PC-3 (cell line): ENCODE measurements around the gene HTR5A. TPM values are rescaled to one million over a fixed set of nuclear protein-coding genes. Genes with fewer than 3 reads are reported as not detected.
"Not testable (repeated sequence)": the region's sequence is repeated elsewhere in the genome, so short reads cannot be mapped to it uniquely, and the experiment has no call there.

Experiments
- ATAC-seq: fragments of 200-7000 bp; cut with Tn5 transposase; 2 replicates; pipeline ENCODE4 v1.9.1; 2020; ENCODE audit warnings: mild to moderate bottlenecking, moderate library complexity
- BruUV-seq: library from RNA; stranded (reverse); fragments of 400-500 nt; replicated peaks from 2 replicates; lab custom pipeline; 2021; lab: Mats Ljungman, UMichigan
- CTCF ChIA-PET: fragments of 300-600 bp; sonication (Branson Sonifier 250); formaldehyde crosslinking; loops from one replicate; lab custom pipeline; 2022; ENCODE audit warnings: antibody characterized with exemption; lab: Charles Lee
- POLR2A ChIA-PET: fragments of 300-600 bp; sonication (Branson Sonifier 250); formaldehyde crosslinking; loops from one replicate; lab custom pipeline; 2022; ENCODE audit warnings: antibody characterized with exemption; ENCODE audit not compliant: unreplicated experiment; lab: Charles Lee
- DNase-seq: peaks from one replicate; pipeline ENCODE4 v3.0.0-alpha.2; 2015
- H2AFZ ChIP-seq: fragments of 300-600 bp; sonication (generic); 2 replicates; pipeline ENCODE4 v1.6.0; 2016; ENCODE audit warnings: antibody characterized with exemption, low read length
- H3F3A ChIP-seq: fragments of 300-600 bp; sonication (generic); one replicate; pipeline ENCODE4 v1.6.0; 2017; ENCODE audit warnings: antibody characterized with exemption, low read length, control low read depth, mild to moderate bottlenecking; ENCODE audit not compliant: unreplicated experiment
- H3K27ac ChIP-seq: fragments of 300-600 bp; sonication (generic); 2 replicates; pipeline ENCODE4 v1.5.1; 2016; ENCODE audit warnings: mild to moderate bottlenecking, low read length
- H3K27me3 ChIP-seq: fragments of 300-600 bp; sonication (generic); 2 replicates; pipeline ENCODE4 v1.6.1; 2016; ENCODE audit warnings: low read length, mixed read lengths
- H3K36me3 ChIP-seq: fragments of 300-600 bp; sonication (generic); 2 replicates; pipeline ENCODE4 v1.6.1; 2016; ENCODE audit warnings: low read depth, mixed run types, low read length, mixed read lengths
- H3K4me1 ChIP-seq: fragments of 300-600 bp; sonication (generic); 2 replicates; pipeline ENCODE4 v1.5.1; 2016; ENCODE audit warnings: low read length; ENCODE audit not compliant: insufficient read depth
- H3K4me2 ChIP-seq: fragments of 300-600 bp; sonication (generic); 2 replicates; pipeline ENCODE4 v1.6.0; 2016; ENCODE audit warnings: low read length
- H3K4me3 ChIP-seq: fragments of 300-600 bp; sonication (generic); 2 replicates; pipeline ENCODE4 v1.5.1; 2016; ENCODE audit warnings: mild to moderate bottlenecking, low read length, mixed read lengths
- H3K79me2 ChIP-seq: fragments of 300-600 bp; sonication (generic); 2 replicates; pipeline ENCODE4 v1.6.1; 2017; ENCODE audit warnings: low read length, mixed read lengths
- H3K9ac ChIP-seq: fragments of 300-600 bp; sonication (generic); 2 replicates; pipeline ENCODE4 v1.6.0; 2016; ENCODE audit warnings: mild to moderate bottlenecking, low read length
- H3K9me2 ChIP-seq: fragments of 300-600 bp; sonication (generic); replicated peaks from 2 replicates; pipeline ENCODE4 v1.6.1; 2016; ENCODE audit warnings: mixed run types, low read length, mixed read lengths
- H3K9me3 ChIP-seq: fragments of 300-600 bp; sonication (generic); 2 replicates; pipeline ENCODE4 v1.6.1; 2016; ENCODE audit warnings: low read length, mixed read lengths
- H4K20me1 ChIP-seq: fragments of 300-600 bp; sonication (generic); 2 replicates; pipeline ENCODE4 v1.6.1; 2016; ENCODE audit warnings: low read length, mixed read lengths
- CTCF ChIP-seq: fragments of 300-600 bp; sonication (generic); conservative IDR thresholded peaks from 2 replicates; pipeline ENCODE4 v1.5.1; 2017; ENCODE audit warnings: antibody characterized with exemption, low read depth, mild to moderate bottlenecking, low read length
- EZH2 ChIP-seq: fragments of 300-600 bp; sonication (generic); IDR thresholded peaks from one replicate; pipeline ENCODE4 v1.6.1; 2017; ENCODE audit warnings: antibody characterized with exemption, mild to moderate bottlenecking, low read length; ENCODE audit not compliant: unreplicated experiment
- EZH2phosphoT487 ChIP-seq: fragments of 300-600 bp; sonication (generic); IDR thresholded peaks from 2 replicates; pipeline ENCODE4 v1.6.1; 2018; ENCODE audit warnings: mild to moderate bottlenecking, antibody characterized with exemption, low read length, borderline replicate concordance
- intact Hi-C: fragments of 100-400 bp; cut with micrococcal nuclease; formaldehyde crosslinking; loops from 2 replicates; pipeline ENCODE4 v1.9.0; 2023
- total RNA-seq: library from RNA; depleted of rRNA; stranded (reverse); fragments of >200 nt; gene quantifications from 2 replicates; pipeline ENCODE4 v1.2.3, GENCODE V29; 2014

HTR5A gene
- total RNA-seq, 1 experiment from 2014 or later: not detected

DNA sequence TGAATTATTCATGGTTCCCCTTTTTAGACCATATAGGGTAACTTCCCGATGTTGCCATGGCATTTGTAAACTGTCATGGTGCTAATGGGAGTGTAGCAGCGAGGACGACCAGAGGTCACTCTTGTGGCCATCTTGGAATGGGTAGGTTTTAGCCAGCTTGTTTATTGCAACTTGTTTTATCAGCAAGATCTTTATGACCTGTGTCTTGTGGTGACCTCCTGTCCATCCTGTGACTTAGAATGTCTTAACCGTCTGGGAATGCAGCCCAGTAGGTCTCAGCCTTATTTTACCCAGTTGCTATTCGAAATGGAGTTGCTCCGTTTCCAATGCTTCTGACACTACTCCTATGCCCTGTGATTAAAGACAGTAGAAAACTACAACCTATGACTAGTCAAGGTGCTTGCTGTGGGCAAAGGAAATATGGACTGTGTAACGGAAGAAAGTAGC, 48.4 kb upstream of the HTR5A start:
- H3K4me1 ChIP-seq: no peaks in the 10 kb centered on the region
- no peaks in the 10 kb centered on the region for H3K79me2 ChIP-seq
- 0 out of 2 replicates have a peak, but pooled peaks cover 11% of the 10 kb centered on the region for H3K27me3 ChIP-seq
- no peaks in the 10 kb centered on the region for H3K9me3 ChIP-seq
- ATAC-seq: no peak
- DNase-seq: no peak
- TF ChIP-seq EZH2phosphoT487: no peak
- no peak overlapping the region for H3K4me2 ChIP-seq
- no peak overlapping the region for H3K9ac ChIP-seq
- intact Hi-C loops: no loop called here
- H3K9me2 ChIP-seq: no peaks in the 10 kb centered on the region
- CTCF ChIA-PET: no interaction called here
- H2AFZ ChIP-seq: no peak overlapping the region
- no peaks in the 10 kb centered on the region for H3K36me3 ChIP-seq
- H3K4me3 ChIP-seq: no peak overlapping the region
- POLR2A ChIA-PET: no interaction called here
- no peak overlapping the region for H3K27ac ChIP-seq
- BruUV-seq: no TSS peak
- H3F3A ChIP-seq: no peaks in the 10 kb centered on the region
- no peaks in the 10 kb centered on the region for H4K20me1 ChIP-seq

DNA sequence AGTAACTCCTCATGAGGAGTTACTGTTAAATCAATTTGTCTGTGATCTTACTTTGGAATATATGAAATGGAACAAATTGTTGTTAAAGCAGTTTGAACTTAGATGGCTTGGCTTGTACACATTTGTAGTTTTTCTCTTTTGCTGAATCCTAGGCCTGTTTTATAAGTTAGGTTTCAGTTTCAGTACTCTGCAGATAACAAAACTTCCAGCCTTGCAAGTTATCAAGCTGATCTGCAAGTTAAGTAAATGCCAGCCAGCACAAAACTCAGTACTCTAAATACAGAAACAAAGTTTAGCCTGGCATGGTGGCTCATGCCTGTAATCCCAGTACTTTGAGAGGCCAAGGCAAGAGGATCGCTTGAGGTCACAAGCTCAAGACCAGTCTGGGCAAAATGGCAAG, 42.2 kb upstream of the HTR5A start:
- no peaks in the 10 kb centered on the region for H4K20me1 ChIP-seq
- ATAC-seq: no peak
- H3K79me2 ChIP-seq: no peaks in the 10 kb centered on the region
- H3K9me2 ChIP-seq: no peaks in the 10 kb centered on the region
- no peak overlapping the region for H3K9ac ChIP-seq
- H3K4me2 ChIP-seq: no peak overlapping the region
- no TSS peak for BruUV-seq
- H3K36me3 ChIP-seq: no peaks in the 10 kb centered on the region
- no peaks in the 10 kb centered on the region for H3K4me1 ChIP-seq
- DNase-seq: no peak
- H3F3A ChIP-seq: no peaks in the 10 kb centered on the region
- H3K27ac ChIP-seq: no peak overlapping the region
- ChIA-PET CTCF (no interaction called here), POLR2A (no interaction called here)
- peaks cover 18% of the 10 kb centered on the region; the same call in 1 of the 2 replicates for H3K27me3 ChIP-seq
- H3K9me3 ChIP-seq: no peaks in the 10 kb centered on the region
- no peak overlapping the region for H3K4me3 ChIP-seq
- TF ChIP-seq EZH2phosphoT487 (no peak), CTCF (no peak), EZH2 (no peak)
- intact Hi-C loops: no loop called here
- no peak overlapping the region for H2AFZ ChIP-seq

DNA sequence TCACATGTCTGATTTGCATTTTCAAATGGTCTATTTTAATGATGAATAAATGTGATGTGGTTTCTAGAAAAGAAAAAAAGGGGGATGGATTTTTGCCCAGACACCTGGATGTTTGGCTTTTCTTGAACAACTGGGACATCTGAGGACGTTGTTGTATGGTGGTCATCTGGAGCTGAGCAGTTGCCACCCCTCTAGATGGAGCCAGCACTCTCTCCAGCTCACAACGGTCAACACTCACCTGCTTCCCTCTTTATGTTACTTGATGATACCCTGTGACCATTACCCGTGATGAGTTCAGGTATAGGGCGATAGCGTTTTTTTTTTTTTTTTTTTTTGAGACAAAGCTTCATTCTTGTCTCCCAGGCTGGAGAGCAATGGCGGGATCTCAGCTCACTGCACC, 37.1 kb upstream of the HTR5A start:
- ATAC-seq (no peak), DNase-seq (peak; percentile 6)
- BruUV-seq: no TSS peak
- Histone ChIP-seq H3K27me3 (peaks cover 17% of the 10 kb centered on the region; the same call in 1 of the 2 replicates), H4K20me1 (no peaks in the 10 kb centered on the region), H3K4me1 (no peaks in the 10 kb centered on the region), H3K4me2 (no peak overlapping the region), H3K79me2 (no peaks in the 10 kb centered on the region), H3K27ac (no peak overlapping the region), H3K9me3 (no peaks in the 10 kb centered on the region), H3K9me2 (no peaks in the 10 kb centered on the region), H3K36me3 (no peaks in the 10 kb centered on the region), H2AFZ (no peak overlapping the region), H3K4me3 (no peak overlapping the region), H3F3A (no peaks in the 10 kb centered on the region), H3K9ac (no peak overlapping the region)
- POLR2A ChIA-PET: no interaction called here
- intact Hi-C loops: no loop called here
- CTCF ChIA-PET: no interaction called here
- TF ChIP-seq EZH2phosphoT487: no peak
- TF ChIP-seq CTCF: 0 out of 2 replicates have a peak, but pooled peaks have one; percentile 13
- TF ChIP-seq EZH2: no peak

GRCh38 chr7:155034495-155034894, 35.6 kb upstream of the HTR5A start:
- H3K4me2 ChIP-seq, ATAC-seq, intact Hi-C loops, H3K79me2 ChIP-seq, DNase-seq, H2AFZ ChIP-seq, H4K20me1 ChIP-seq, H3K27ac ChIP-seq, H3K9me2 ChIP-seq, H3K36me3 ChIP-seq, H3K9me3 ChIP-seq, H3K9ac ChIP-seq, BruUV-seq, POLR2A ChIA-PET, CTCF ChIA-PET, H3F3A ChIP-seq, H3K4me1 ChIP-seq, H3K4me3 ChIP-seq: not testable (repeated sequence)
- H3K27me3 ChIP-seq: peaks cover 17% of the 10 kb centered on the region; the same call in 1 of the 2 replicates
